ENCODE data around the gene CPSF7. TPM values are rescaled to one million over a fixed set of nuclear protein-coding genes. Genes with fewer than 3 reads are reported as not detected.

CPSF7 gene
- total RNA-seq, 1 donor = 33.2 TPM

GRCh38 chr11:61367406-61367805 lies 62.4 kb downstream of the CPSF7 start:
- H3K4me3 ChIP-seq (ENCODE audit: low read depth, low read length) = no peak overlapping the region

GRCh38 chr11:61364012-61364675 lies 65.6 kb downstream of the CPSF7 start:
- no peak overlapping the region for H3K4me3 ChIP-seq (ENCODE audit: low read depth, low read length)
- DNase-seq (ENCODE audit: low read depth) = no peak
- TF ChIP-seq, protein P1, sequence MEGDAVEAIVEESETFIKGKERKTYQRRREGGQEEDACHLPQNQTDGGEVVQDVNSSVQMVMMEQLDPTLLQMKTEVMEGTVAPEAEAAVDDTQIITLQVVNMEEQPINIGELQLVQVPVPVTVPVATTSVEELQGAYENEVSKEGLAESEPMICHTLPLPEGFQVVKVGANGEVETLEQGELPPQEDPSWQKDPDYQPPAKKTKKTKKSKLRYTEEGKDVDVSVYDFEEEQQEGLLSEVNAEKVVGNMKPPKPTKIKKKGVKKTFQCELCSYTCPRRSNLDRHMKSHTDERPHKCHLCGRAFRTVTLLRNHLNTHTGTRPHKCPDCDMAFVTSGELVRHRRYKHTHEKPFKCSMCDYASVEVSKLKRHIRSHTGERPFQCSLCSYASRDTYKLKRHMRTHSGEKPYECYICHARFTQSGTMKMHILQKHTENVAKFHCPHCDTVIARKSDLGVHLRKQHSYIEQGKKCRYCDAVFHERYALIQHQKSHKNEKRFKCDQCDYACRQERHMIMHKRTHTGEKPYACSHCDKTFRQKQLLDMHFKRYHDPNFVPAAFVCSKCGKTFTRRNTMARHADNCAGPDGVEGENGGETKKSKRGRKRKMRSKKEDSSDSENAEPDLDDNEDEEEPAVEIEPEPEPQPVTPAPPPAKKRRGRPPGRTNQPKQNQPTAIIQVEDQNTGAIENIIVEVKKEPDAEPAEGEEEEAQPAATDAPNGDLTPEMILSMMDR (IDR thresholded peaks at IDR 0.05; ENCODE audit: insufficient read depth, low read depth, low read length) = no peak

More at GRCh38 chr11:61367406-61367805, 62.4 kb downstream of the CPSF7 start:
- DNase-seq (ENCODE audit: low read depth) = no peak
- TF ChIP-seq, protein P1 (IDR thresholded peaks at IDR 0.05; ENCODE audit: insufficient read depth, low read depth, low read length) = no peak

DNA sequence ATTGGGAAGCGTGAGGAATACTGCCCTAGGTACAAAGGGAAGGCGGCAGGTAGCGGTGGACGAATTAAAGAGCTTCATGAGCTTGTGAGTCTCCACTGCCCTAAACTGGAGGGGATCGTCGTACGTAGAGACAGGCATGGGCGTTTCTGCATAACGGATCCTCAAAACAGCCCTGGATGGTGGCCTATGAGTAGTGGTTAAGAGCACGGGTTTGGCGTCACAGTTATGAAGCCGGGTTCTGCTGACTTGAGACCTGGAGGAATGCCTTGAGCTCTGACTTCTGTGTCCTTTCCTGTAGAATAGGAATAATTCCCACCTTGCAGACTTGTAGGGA lies 67.3 kb downstream of the CPSF7 start:
- TF ChIP-seq, protein P1 (IDR thresholded peaks at IDR 0.05; ENCODE audit: insufficient read depth, low read depth, low read length) = no peak
- H3K4me3 ChIP-seq (ENCODE audit: low read depth, low read length) = peak overlapping the region; percentile 87
- peak; percentile 81 for DNase-seq (ENCODE audit: low read depth)

DNA sequence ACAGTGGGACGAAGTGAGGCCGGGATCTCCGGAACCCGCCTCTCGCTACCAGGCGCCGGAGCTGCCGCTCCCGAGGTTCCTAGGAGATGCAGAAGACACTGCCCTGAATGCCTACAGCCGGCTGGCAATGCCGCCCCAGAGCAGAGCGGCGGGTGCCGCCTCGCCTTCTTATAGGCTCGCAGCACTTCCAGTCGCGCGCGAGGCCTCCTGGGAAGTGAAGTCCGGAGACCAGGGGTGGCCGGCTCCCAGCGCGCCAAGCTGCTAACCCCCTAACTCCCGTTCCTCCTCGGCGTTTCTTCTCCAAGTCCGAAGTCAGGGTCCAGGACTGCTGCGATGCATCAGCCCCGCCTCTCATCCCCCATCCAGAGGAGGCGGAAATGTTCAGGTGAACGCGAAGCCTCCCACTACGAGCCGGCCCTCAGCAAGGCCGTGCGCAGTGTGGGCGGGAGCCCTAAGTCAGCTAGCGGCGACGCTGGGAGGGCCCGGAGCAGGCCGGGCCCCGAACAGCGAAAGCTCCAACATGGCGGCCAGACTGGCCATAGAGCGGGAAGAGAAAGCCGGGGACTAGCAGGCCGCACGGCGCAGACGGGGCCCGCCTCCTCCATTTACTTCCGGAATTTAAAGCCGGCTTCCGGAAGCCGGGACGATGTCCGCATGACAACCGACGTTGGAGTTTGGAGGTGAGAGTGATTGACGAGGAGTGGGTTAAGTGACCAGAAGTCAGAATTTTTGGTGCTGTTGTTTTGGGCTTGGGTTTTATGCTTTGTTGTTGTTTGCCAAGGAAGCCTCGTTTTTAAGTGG lies 67.8 kb downstream of the CPSF7 start, which contains the start of the genes CYB561A3 and TMEM138:
Gene CYB561A3, minus strand, starts transcription at position 142 of the 801 bp plus-strand sequence. CDS start 5,169 bp downstream, outside the sequence.
Gene TMEM138, plus strand, starts transcription at position 634 of the 801 bp plus-strand sequence. CDS start 2,017 bp downstream, outside the sequence.
- H3K4me3 ChIP-seq (ENCODE audit: low read depth, low read length) = peak within 1 kb of the TSS; percentile 87
- peak; percentile 95 for DNase-seq (ENCODE audit: low read depth)
- TF ChIP-seq, protein P1 (IDR thresholded peaks at IDR 0.05; ENCODE audit: insufficient read depth, low read depth, low read length) = no peak

DNA sequence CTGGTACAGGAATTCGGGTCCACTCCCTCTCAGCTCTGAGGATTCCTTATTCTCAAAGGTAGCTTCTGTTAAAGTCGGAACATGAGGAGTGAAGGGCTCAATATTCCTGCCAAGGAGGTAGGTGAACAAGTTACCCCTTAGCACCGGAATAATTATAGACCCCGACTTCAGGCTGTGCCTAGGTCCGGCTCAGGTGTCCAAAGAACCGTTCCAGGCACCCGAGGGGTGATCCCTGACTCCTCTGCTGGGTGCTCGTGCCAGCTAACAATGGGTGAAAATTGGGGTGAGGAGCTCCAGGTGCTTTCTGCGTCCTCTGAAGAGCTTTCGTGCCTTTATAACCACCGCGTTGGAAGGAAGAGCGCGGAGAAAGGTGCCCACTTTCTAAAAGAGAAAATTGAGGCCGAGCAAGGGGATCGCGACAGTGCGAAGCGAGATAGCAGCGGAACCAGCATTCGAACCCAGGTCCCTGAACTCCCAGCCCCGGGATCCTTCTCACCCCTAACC lies 68.5 kb downstream of the CPSF7 start:
- no peak for DNase-seq (ENCODE audit: low read depth)
- TF ChIP-seq, protein P1 (IDR thresholded peaks at IDR 0.05; ENCODE audit: insufficient read depth, low read depth, low read length) = no peak

DNA sequence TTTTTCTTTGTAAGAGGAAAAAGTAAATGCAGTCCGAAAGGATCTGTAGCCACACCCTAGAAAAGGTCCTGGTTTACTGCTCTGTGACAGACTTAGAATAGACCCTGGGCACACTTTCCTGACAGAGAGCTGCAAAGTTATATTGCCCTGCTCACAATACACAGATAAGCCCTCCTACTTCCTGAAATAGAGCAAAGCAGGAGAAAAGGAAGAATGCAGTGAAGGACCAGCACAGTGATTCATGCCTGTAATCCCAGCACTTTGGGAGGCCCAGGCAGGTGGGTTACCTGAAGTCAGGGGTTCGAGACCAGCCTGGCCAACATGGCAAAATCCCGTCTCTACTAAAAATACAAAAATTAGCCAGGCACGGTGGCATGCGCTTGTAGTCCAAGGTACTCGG lies 70.3 kb downstream of the CPSF7 start:
- DNase-seq (ENCODE audit: low read depth) = no peak
- no peak overlapping the region for H3K4me3 ChIP-seq (ENCODE audit: low read depth, low read length)
- TF ChIP-seq, protein P1 (IDR thresholded peaks at IDR 0.05; ENCODE audit: insufficient read depth, low read depth, low read length) = no peak

More for the DNA sequence above, 68.5 kb downstream of the CPSF7 start:
- peak overlapping the region; percentile 87 for H3K4me3 ChIP-seq (ENCODE audit: low read depth, low read length)
